Measurements from ENCODE around the gene DTX1.

The DTX1 gene

GRCh38 chr12:113095405-113095804 is 38.9 kb downstream of the DTX1 start:
- DNase-seq: no peak

DNA sequence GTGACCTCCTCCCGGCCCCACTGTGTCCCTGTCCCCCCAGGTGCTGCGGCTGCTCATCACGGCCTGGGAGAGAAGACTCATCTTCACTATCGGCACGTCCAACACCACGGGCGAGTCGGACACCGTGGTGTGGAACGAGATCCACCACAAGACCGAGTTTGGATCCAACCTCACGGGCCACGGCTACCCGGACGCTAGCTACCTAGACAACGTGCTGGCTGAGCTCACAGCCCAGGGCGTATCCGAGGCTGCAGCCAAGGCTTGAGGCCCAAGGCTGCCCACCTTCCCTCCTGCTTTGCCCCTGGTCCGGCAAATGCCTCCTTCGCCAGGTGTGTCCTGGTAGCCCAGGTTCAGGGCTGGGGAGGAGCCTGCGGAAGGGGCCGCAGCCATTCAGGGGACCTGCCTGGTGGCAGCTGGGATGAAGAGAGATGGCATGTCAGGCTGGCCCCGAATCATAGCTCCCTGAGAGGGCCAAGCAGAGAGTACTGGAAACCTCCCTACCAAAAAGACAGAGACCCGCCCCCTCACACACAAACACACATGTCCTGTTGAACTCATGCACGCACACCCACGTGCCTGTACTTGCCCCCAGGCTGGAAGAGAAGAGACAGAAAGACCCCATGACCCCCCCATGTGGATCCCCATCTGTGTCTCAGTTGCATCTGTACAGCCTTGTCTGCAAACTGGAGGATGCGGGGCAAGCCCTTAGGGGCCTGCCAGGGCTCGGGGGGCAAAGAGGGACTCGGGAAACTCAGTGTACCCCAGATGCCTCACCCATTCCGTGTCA is 40.3 kb downstream of the DTX1 start:
- no peak for DNase-seq

DNA sequence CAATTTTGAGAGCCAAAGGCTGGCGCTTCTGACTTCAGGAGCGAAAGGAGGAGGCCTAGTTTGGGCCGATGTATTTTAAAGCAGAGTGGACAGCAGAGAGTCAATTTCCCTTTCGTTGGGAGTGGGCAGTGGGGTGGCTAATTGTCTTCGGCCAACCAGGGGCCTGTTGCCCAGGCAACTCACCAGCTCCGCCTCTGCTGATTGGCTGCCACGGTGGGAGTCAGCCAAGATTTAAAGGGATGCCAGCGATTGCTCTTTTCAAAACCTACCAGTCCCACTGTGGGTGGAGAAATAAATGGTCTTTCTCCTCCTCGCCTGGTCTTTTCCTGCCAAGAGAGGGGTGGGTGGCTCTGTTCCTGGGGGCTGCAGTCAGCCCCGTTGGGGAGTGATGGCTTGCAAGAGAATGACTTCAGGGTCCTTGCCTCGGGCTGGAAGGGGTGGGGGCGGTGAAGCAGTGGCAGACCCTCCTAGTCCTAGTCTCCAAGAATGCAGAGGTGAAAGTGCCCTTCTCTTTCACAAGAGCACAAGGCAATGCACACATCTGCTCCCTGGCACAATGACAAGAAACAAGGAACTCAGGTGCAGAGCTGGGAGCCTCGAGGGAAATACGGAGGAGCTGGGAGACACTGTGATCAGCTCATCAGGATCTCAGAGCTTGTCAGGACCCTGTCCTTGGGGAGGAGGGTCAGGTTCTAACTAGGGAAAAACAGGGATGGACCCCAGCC is 41.3 kb downstream of the DTX1 start:
- no peak for DNase-seq

DNA sequence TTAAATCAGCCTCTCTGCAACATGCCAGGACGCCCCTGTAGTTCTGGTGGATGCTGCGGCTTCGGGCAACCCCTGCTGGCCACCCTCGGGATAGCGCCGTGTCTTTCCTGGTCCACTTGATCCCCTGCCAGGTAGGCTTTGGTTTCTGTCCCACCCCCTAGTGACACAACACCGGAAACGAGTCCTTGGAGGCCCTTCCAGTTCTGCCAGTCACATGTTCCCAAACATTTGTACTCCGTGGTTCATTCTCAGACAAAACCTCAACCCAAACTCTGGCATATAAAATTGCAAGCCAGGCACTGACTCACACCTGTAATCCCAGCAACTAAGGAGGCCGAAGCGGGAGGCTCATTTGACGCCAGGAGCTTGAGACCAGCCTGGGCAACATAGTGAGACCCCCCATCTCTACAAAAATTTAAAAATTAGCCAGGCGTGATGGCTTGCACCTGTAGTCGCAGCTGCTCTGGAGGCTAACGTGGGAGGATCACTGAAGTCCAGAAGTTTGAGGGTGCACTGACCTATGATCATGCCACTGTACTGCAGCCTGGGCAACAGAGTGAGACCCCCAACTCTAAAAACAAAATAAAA is 42.0 kb downstream of the DTX1 start:
- peak; percentile 73 for DNase-seq

GRCh38 chr12:113099364-113099763 is 42.8 kb downstream of the DTX1 start:
- no peak for DNase-seq

DNA sequence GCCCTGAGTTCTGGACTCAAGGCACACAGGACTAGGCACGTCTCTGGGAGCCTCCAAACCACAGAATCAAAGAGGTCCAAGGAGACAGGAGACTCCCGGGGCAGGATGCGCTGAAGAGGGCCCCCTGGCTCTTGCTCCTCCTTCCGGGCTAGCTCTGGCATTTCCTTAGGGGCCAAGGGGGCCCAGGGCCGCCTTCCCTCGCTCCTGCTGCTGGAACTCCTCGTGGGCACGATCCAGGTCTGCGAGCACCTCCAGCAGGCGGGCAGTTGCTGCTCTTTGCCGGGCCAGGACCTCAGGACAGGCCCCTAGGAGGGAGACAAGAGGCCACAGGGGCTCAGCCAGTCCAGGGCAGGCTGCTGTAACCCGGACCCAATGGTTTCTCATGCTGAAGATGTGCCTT is 43.2 kb downstream of the DTX1 start:
- no peak for DNase-seq

GRCh38 chr12:113101751-113102150 is 45.2 kb downstream of the DTX1 start:
- DNase-seq: no peak

DNA sequence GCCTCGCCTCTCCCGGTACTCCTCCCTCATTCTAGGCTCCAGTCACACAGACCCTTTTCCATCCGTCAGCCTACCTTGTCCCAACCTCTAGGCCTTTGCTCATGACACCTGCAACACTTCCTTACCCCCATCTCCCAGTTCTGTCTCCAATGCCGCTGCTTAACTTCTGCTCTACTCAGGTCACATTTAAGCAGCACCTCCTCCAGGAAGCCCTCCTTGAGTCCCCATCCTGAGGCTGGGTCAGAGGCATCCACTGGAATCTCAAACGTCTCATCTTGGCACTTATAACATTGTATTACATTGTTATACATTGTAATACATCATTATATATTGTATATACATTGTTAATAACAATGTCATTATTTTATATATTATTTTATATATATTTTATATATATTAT is 46.3 kb downstream of the DTX1 start:
- DNase-seq: no peak

- peak; percentile 72 for DNase-seq
Observed at GRCh38 chr12:113103756-113104450, 47.4 kb downstream of the DTX1 start.

DNA sequence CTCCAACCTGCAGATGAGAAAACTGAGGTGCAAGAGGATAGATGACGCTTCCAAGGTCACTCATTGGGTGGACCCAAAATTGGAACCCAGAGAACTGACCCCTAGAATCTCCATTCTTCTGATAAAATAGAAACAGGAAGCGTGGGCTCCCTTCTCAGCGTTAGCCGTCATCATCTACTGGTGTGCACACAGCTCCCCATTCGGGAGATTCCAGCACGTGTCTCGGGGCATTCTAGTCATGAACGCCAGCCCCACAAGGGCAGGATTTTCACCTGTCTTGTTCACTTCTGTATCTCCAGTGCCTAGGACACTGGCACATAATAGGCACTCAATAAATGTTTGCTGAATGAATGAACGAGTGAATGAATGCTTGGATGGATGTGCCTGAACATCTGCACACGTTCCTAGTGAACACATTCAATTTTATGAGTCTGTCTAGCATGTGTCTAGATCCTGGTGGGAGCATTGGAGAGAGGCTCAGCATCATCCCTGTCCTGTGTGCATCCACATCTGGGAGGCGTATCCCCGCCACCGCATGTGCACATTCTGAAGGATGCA is 48.5 kb downstream of the DTX1 start:
- DNase-seq: no peak

DNA sequence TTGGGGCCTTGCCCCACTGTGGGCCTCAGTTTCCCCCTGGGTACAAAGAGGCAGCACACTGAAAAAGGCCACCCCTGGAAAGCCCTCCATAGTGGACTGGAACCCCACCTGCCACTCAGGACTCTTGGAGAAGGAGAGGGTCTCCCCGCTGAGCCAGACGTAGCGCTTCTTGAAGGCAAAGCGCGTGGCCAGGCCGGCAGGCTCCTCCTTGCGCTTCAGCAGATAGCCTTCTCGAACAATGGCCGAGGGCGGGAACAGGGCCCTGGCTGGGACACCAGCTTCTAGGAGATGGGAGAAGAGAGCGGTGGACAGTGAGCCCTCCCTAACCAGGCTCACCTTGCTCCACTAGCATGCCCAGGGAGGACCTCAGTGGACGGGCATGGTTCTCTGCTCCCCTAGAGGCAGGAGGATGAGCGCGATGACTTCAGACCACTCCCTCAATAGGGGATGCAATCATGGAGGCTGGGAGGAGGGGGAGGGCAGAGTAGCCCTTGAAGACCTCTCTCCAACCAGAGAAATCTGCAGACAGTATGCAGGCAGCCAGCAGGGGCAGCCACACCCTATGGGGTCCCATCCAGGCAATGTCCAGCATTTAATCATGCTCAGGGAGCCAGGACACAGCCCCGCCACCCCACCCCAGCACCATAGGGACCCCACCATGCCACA is 49.2 kb downstream of the DTX1 start:
- DNase-seq: no peak

GRCh38 chr12:113106361-113106760 is 49.8 kb downstream of the DTX1 start:
- no peak for DNase-seq

GRCh38 chr12:113108308-113108707 is 51.8 kb downstream of the DTX1 start:
- no peak for DNase-seq

DNA sequence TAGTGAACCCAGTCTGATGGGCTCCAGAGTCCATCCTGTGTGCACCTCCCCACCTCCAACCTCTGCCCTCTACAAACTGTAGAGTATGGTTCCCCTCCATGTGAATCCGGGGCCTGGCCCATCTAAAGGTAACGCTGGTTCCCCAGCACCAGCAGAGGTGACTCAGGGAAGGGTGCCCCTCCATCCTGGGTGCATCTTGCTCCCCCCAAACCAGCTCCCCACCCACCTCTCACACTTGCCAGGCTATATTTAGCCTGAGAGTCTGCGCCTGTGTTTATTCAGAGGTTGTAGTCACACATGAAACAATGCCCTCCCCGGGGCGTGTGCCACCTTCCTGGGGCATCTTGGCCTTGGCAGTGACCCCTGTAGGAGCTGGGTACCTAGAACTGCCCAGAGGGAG is 52.8 kb downstream of the DTX1 start:
- no peak for DNase-seq

- no peak for DNase-seq
Observed at GRCh38 chr12:113109872-113110599, 53.5 kb downstream of the DTX1 start.

GRCh38 chr12:113111247-113111646 is 54.7 kb downstream of the DTX1 start:
- no peak for DNase-seq

DNA sequence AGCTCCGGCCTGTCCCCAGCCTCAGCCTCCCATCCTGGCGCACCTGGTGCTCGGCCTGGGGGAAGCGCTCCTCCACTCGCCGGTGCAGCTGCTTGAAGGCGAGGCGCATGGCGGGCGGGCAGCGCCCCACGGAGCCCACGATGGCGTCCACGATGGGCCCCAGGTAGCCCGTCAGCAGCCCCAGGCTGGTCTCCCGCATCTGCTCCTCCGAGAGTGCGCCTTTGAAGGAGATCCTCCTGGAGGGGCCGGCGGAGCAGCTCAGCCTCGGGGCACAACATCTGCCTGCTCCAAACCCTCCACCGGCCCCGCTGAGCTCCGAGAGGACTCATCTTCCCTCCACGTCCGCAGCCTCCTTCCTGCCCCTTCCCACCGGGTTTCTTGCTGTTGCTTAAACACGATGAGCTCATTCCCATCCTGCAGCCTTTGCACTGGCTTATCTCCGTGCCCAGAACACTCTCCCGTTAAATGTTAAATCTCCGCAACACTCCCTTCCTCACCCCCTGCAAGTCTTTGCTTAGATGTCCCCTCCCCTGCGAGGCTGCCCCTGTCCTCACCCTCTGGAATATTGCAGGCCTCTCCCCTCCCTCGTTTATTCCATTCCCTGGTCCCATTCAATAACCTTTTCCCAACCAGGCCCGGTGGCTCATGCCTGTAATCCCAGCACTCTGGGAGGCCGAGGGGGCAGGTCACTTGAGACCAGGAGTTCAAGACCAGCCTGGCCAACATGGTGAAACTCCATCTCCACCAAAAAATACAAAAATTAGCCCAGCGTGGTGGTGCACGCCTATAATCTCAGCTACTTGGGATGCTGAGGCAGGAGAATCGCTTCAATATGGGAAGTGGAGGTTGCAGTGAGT is 55.7 kb downstream of the DTX1 start:
- no peak for DNase-seq

DNA sequence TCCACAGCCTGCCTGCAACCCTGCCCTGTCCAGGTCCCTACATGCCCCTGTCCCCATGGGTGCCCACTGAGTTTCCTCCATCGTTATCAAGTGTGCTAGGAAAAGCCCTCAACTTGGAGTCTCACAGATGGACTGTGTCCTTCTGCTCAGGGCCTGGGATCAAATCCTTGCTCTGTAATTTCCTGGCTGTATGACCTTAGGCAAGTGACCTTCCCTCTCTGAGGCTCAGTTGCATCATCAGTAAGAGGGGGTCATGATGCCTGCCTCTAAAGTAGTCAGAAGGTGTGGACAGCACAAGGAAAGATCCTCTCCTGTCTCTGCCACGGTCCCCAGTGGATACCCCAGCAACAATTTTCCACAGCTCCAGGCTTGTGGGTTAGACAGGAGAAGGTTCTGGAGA is 56.9 kb downstream of the DTX1 start:
- DNase-seq: no peak

DNA sequence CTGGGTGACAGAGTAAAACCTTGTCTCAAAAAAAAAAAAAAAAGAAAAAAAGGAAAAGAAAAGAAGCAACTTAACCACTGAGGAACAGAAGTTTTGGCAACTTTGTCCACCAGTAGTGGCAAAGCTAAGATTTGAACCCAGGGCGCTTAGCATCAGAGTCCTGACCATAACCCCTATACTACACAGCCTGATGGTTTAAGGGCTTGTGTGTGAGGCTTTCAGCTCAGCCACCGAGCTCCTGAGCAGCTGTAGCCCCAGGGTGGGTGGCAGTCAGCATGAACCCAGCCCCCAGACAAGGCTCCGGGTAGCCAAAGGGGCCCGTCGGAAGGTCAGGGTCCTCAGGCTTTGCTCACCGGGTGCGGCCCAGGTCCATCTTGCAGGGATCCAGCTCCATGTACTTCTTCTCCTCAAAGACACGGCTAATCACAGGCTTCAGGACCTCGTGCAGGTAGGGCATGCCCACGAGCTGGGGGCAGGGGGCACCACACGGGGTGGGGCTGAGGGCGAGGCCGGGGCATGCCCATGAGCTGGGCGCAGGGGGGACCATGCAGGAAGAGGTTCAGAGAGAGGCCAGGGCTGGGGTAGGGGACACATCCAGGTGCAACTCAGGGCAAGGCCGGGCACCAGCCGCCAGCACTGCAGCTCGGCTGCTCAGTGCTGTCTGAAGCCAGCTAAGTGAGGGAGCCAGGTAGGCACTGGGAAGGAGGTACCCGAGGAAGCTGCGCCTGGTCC is 58.1 kb downstream of the DTX1 start:
- DNase-seq: no peak

GRCh38 chr12:113115455-113116126 is 59.1 kb downstream of the DTX1 start:
- no peak for DNase-seq
